Spleen (tissue), 11 donors: ENCODE results near the gene CNTF. TPM values are rescaled to one million over a fixed set of nuclear protein-coding genes. Genes with fewer than 3 reads are reported as not detected.

ENCODE experiments used
- DNase-seq: peaks from one replicate; pipeline ENCODE4 v3.0.0-alpha.2; 2020
- H3K27ac ChIP-seq, 8 donors: fragments of 200-600 bp; sonication (generic) in 7 of 8; 1 replicate in 4 of 8; 2 replicates in 4 of 8; pipeline versions ENCODE4 v1.5.0 to v1.8.0; 2016 to 2021; ENCODE audit warnings: inconsistent platforms in 4 of 8, mild to moderate bottlenecking in 4 of 8, moderate library complexity in 1 of 8
- H3K27me3 ChIP-seq, 7 donors: fragments of 200-600 bp; sonication (generic) in 6 of 7; replicated peaks in 1 of 7; 1 replicate in 4 of 7; 2 replicates in 3 of 7; pipeline versions ENCODE4 v1.5.0 to v1.8.0; 2016 to 2021; ENCODE audit warnings: inconsistent platforms in 3 of 7, mild to moderate bottlenecking in 1 of 7
- H3K36me3 ChIP-seq, 6 donors: fragments of 200-600 bp; sonication (generic) in 5 of 6; 1 replicate in 4 of 6; 2 replicates in 2 of 6; pipeline versions ENCODE4 v1.5.0 to v1.8.0; 2016 to 2021; ENCODE audit warnings: inconsistent platforms in 2 of 6
- H3K4me1 ChIP-seq, 6 donors: fragments of 200-600 bp; sonication (generic) in 5 of 6; 1 replicate in 3 of 6; 2 replicates in 3 of 6; pipeline versions ENCODE4 v1.5.0 to v1.8.0; 2016 to 2021; ENCODE audit warnings: inconsistent platforms in 3 of 6
- H3K4me3 ChIP-seq, 8 donors: fragments of 200-600 bp; sonication (generic) in 7 of 8; 1 replicate in 4 of 8; 2 replicates in 4 of 8; pipeline versions ENCODE4 v1.5.0 to v1.8.0; 2016 to 2021; ENCODE audit warnings: inconsistent platforms in 4 of 8, mild to moderate bottlenecking in 4 of 8, moderate library complexity in 2 of 8
- H3K9me3 ChIP-seq, 8 donors: fragments of 200-600 bp; sonication (generic) in 7 of 8; 1 replicate in 4 of 8; 2 replicates in 4 of 8; pipeline versions ENCODE4 v1.5.0 to v1.8.0; 2016 to 2021; ENCODE audit warnings: inconsistent platforms in 4 of 8
- CTCF ChIP-seq, 11 experiments: fragments of 200-600 bp in 7 of 11; fragments of 450-650 bp in 4 of 11; sonication (generic) in 4 of 11; IDR thresholded peaks in 8 of 11; conservative IDR thresholded peaks in 3 of 11; 1 replicate in 7 of 11; 2 replicates in 4 of 11; pipeline versions ENCODE4 v1.4.0 to v1.8.0; 2016 to 2021; ENCODE audit warnings: antibody characterized with exemption in 11 of 11, inconsistent platforms in 4 of 11, mild to moderate bottlenecking in 1 of 11
- POLR2A ChIP-seq, 3 donors: fragments of 450-650 bp; IDR thresholded peaks; one replicate each; pipeline ENCODE4 v1.5.1; 2017; ENCODE audit warnings: antibody characterized with exemption in 3 of 3, mild to moderate bottlenecking in 1 of 3
- POLR2AphosphoS5 ChIP-seq, 3 donors: sonication (generic); formaldehyde crosslinking; IDR thresholded peaks; one replicate each; pipeline ENCODE4 v1.5.1; 2017; ENCODE audit warnings: antibody characterized with exemption in 3 of 3
- WGBS, 5 donors: extraction: QIAGEN DNeasy Blood & Tissue Kit in 3 of 5; methylation state at CpG; one replicate each; pipeline versions ENCODE4 v1.1.5 to v1.1.7; 2013 to 2018; 5-methylcytosine and 5-hydroxymethylcytosine counted together
- intact Hi-C: fragments of 100-400 bp; cut with DNase I; formaldehyde crosslinking; loops from one replicate; pipeline ENCODE4 v1.15.0; 2023; ENCODE audit warnings: low total_unique reads
- polyA plus RNA-seq, 3 donors: library from polyadenylated mRNA; stranded (reverse); fragments of 200-250 nt; gene quantifications; one replicate each; pipeline ENCODE4 v1.2.1, GENCODE V29; 2013
- total RNA-seq, 7 donors: library from RNA; depleted of rRNA in 3 of 7; stranded (reverse); fragments of >200 nt in 3 of 7; fragmentation: NEBNext Ultra II Directional in 4 of 7; extraction: Animal tissue kit (Norgen Biotek cat#: 25700) in 4 of 7; gene quantifications; one replicate each; pipeline versions ENCODE4 v1.1.0 to v1.2.1, GENCODE V29; 2016 to 2021
- donor health status: healthy with polysubstance abuse.
- donor health status: DM: no; HTN: no; CAD: no; lungs with moderate emphysema.
- donor health status: DM: no; HTN: no; CAD: no.
- donor health status: Bipolar disorder and iron deficiency.
- donor health status: healthy.
- donor health status: DM: no; HTN: no; CAD: no.
- donor health status: DM: yes; HTN: yes; CAD: no.

The CNTF gene
- total and polyA plus RNA-seq, 10 donors, result 0.09 to 3.7 (median 1.4) TPM

GRCh38 chr11:58671983-58672633, 49.6 kb downstream of the CNTF start:
- no peaks in the 10 kb centered on the region for H3K36me3 ChIP-seq
- TF ChIP-seq POLR2AphosphoS5 (IDR thresholded peaks at IDR 0.05) (no peak), POLR2A (IDR thresholded peaks at IDR 0.05) (no peak), CTCF (IDR thresholded peaks at IDR 0.05 in 8 of 11, conservative IDR thresholded peaks at IDR 0.05 in 3 of 11) (no peak)

GRCh38 chr11:58674609-58675008, 52.1 kb downstream of the CNTF start:
- WGBS, 5 donors, result 76 to 92% (median 81%) methylated on average over 10 to 12 of the region's 12 CpGs
- Histone ChIP-seq H3K27me3 (peaks cover 0 to 10% (median 0%) of the 10 kb centered on the region in 7 donors), H3K9me3 (no peaks in the 10 kb centered on the region), H3K27ac (peak overlapping the region in 2 of 8 donors; percentile 34 to 49), H3K4me1 (peaks cover 0 to 6% (median 1%) of the 10 kb centered on the region in 6 donors), H3K4me3 (no peak overlapping the region), H3K36me3 (no peaks in the 10 kb centered on the region)
- no peak for TF ChIP-seq POLR2A (IDR thresholded peaks at IDR 0.05)
- no peak for TF ChIP-seq CTCF (IDR thresholded peaks at IDR 0.05 in 8 of 11, conservative IDR thresholded peaks at IDR 0.05 in 3 of 11)
- peak in 1 of 3 donors; percentile 69 for TF ChIP-seq POLR2AphosphoS5 (IDR thresholded peaks at IDR 0.05)
- peak; percentile 76 for DNase-seq
- intact Hi-C loops, result no loop called here

More at GRCh38 chr11:58671983-58672633, 49.6 kb downstream of the CNTF start:
- peaks cover 0 to 6% (median 1%) of the 10 kb centered on the region in 6 donors for H3K4me1 ChIP-seq
- H3K4me3 ChIP-seq, result no peak overlapping the region
- no peaks in the 10 kb centered on the region for H3K9me3 ChIP-seq
- 79 to 86% (median 81%) methylated on average over 6 of the region's 6 CpGs for WGBS, 5 donors
- no peak for DNase-seq
- no peak overlapping the region for H3K27ac ChIP-seq
- peaks cover 0 to 10% (median 0%) of the 10 kb centered on the region in 7 donors for H3K27me3 ChIP-seq
- intact Hi-C loops, result no loop called here

Other genes with a start within 250 kb of the CNTF start
- not detected for gene OR5B3, start 215.8 kb upstream of the CNTF start, total RNA-seq
- gene OR5B3, start 215.8 kb upstream of the CNTF start, polyA plus RNA-seq, result not detected
- gene OR5B2, start 194.5 kb upstream of the CNTF start, total RNA-seq, result not detected
- gene OR5B2, start 194.5 kb upstream of the CNTF start, polyA plus RNA-seq, result under 1 TPM in 1 of 3 donors, not detected in 2; 0.08 TPM
- not detected for gene OR5B12, start 180.4 kb upstream of the CNTF start, total RNA-seq
- gene OR5B12, start 180.4 kb upstream of the CNTF start, polyA plus RNA-seq, result under 1 TPM in 1 of 3 donors, not detected in 2; 0.08 TPM
- 1 to 10 TPM in 1 of 7 donors, under 1 TPM in 2, not detected in 4; 0.40 to 2.6 (median 0.54) TPM for gene OR5B21, start 114.6 kb upstream of the CNTF start, total RNA-seq
- not detected for gene OR5B21, start 114.6 kb upstream of the CNTF start, polyA plus RNA-seq
- gene LPXN, start 46.8 kb upstream of the CNTF start, total RNA-seq, result 10 to 100 TPM; 50.8 to 83.7 (median 65.9) TPM
- 10 to 100 TPM; 56.8 to 70.0 (median 62.3) TPM for gene LPXN, start 46.8 kb upstream of the CNTF start, polyA plus RNA-seq
- 10 to 100 TPM; 42.9 to 53.4 (median 49.4) TPM for gene ZFP91, start 43.6 kb upstream of the CNTF start, total RNA-seq
- gene ZFP91, start 43.6 kb upstream of the CNTF start, polyA plus RNA-seq, result 10 to 100 TPM; 10.1 to 17.5 (median 10.2) TPM
- not detected for gene GLYAT, start 109.3 kb downstream of the CNTF start, total RNA-seq
- gene GLYAT, start 109.3 kb downstream of the CNTF start, polyA plus RNA-seq, result not detected
- not detected for gene GLYATL2, start 222.0 kb downstream of the CNTF start, total RNA-seq
- under 1 TPM in 1 of 3 donors, not detected in 2; 0.09 TPM for gene GLYATL2, start 222.0 kb downstream of the CNTF start, polyA plus RNA-seq